Liver (tissue), 9 donors: ENCODE data around the gene MAB21L4. TPM values are rescaled to one million over a fixed set of nuclear protein-coding genes. Genes with fewer than 3 reads are reported as not detected.
A peak's percentile ranks its signal among the peaks of the same experiment; 100 is the strongest.

Experiments used
- DNase-seq: peaks from one replicate; pipeline ENCODE4 v3.0.0-alpha.2; 2017; ENCODE audit warnings: low spot score
- H3K27ac ChIP-seq, 2 donors: one replicate each; pipeline ENCODE4 v1.7.0; 2013; ENCODE audit warnings: inconsistent platforms in 2 of 2, low read length in 2 of 2, control low read depth in 1 of 2, low read depth in 1 of 2, mild to moderate bottlenecking in 1 of 2
- H3K27me3 ChIP-seq, 4 donors: one replicate each; pipeline versions ENCODE4 v1.6.1 to v1.7.0; 2013; ENCODE audit warnings: low read length in 3 of 4, inconsistent platforms in 1 of 4, mild to moderate bottlenecking in 1 of 4, moderate library complexity in 1 of 4; ENCODE audit not compliant: control insufficient read depth in 4 of 4, insufficient read depth in 4 of 4
- H3K36me3 ChIP-seq, 4 donors: one replicate each; pipeline versions ENCODE4 v1.6.1 to v1.7.0; 2013; ENCODE audit warnings: low read length in 3 of 4, mild to moderate bottlenecking in 3 of 4, low read depth in 1 of 4, moderate library complexity in 1 of 4; ENCODE audit not compliant: control insufficient read depth in 4 of 4, insufficient read depth in 3 of 4
- H3K4me1 ChIP-seq, 4 donors: one replicate each; pipeline versions ENCODE4 v1.6.1 to v1.7.0; 2013; ENCODE audit warnings: low read length in 3 of 4, mild to moderate bottlenecking in 3 of 4, moderate library complexity in 1 of 4; ENCODE audit not compliant: control insufficient read depth in 4 of 4, insufficient read depth in 4 of 4
- H3K4me3 ChIP-seq, 3 donors: one replicate each; pipeline versions ENCODE4 v1.6.1 to v1.7.0; 2013; ENCODE audit warnings: low read length in 3 of 3, control low read depth in 1 of 3, low read depth in 1 of 3, mild to moderate bottlenecking in 1 of 3
- H3K9ac ChIP-seq, 2 donors: one replicate each; pipeline ENCODE4 v1.7.0; 2013; ENCODE audit warnings: low read length in 2 of 2, mild to moderate bottlenecking in 2 of 2, moderate library complexity in 2 of 2, control low read depth in 1 of 2, low read depth in 1 of 2
- H3K9me3 ChIP-seq, 4 donors: one replicate each; pipeline versions ENCODE4 v1.6.1 to v1.7.0; 2013; ENCODE audit warnings: low read length in 3 of 4; ENCODE audit not compliant: control insufficient read depth in 4 of 4
- ATF3 ChIP-seq: IDR thresholded peaks from 2 replicates; pipeline ENCODE4 v1.6.1; 2016; ENCODE audit warnings: antibody characterized with exemption
- CTCF ChIP-seq: fragments of 150-350 bp; IDR thresholded peaks from 2 replicates; pipeline ENCODE4 v1.5.1; 2017; ENCODE audit warnings: improper control_type of control experiment, low read depth, low read length; ENCODE audit not compliant: missing input control
- EGR1 ChIP-seq, 2 donors: IDR thresholded peaks; 2 replicates each; pipeline ENCODE4 v1.6.1; 2016 to 2018; ENCODE audit warnings: antibody characterized with exemption in 2 of 2, low read depth in 2 of 2
- FOXA1 ChIP-seq: IDR thresholded peaks from 2 replicates; pipeline ENCODE4 v1.6.1; 2016; ENCODE audit warnings: antibody characterized with exemption
- FOXA2 ChIP-seq: IDR thresholded peaks from 2 replicates; pipeline ENCODE4 v1.6.1; 2016; ENCODE audit warnings: antibody characterized with exemption
- GABPA ChIP-seq, 2 donors: IDR thresholded peaks in 1 of 2; conservative IDR thresholded peaks in 1 of 2; 2 replicates each; pipeline ENCODE4 v1.6.1; 2016; ENCODE audit warnings: antibody characterized with exemption in 2 of 2, mild to moderate bottlenecking in 1 of 2, moderate library complexity in 1 of 2
- HNF4A ChIP-seq, 2 donors: conservative IDR thresholded peaks; 2 replicates each; pipeline ENCODE4 v1.6.1; 2016; ENCODE audit warnings: antibody characterized with exemption in 2 of 2, mild to moderate bottlenecking in 2 of 2
- HNF4G ChIP-seq: IDR thresholded peaks from 2 replicates; pipeline ENCODE4 v1.6.1; 2016; ENCODE audit warnings: antibody characterized with exemption
- JUND ChIP-seq, 2 donors: IDR thresholded peaks; 2 replicates each; pipeline ENCODE4 v1.6.1; 2016; ENCODE audit warnings: antibody characterized with exemption in 2 of 2
- MAX ChIP-seq: IDR thresholded peaks from 2 replicates; pipeline ENCODE4 v1.6.1; 2016; ENCODE audit warnings: antibody characterized with exemption
- NR2F2 ChIP-seq: IDR thresholded peaks from 2 replicates; pipeline ENCODE4 v1.6.1; 2016; ENCODE audit warnings: antibody characterized with exemption
- RAD21 ChIP-seq, 2 donors: IDR thresholded peaks; 2 replicates each; pipeline ENCODE4 v1.6.1; 2016; ENCODE audit warnings: antibody characterized with exemption in 2 of 2, mild to moderate bottlenecking in 2 of 2
- REST ChIP-seq: IDR thresholded peaks from 2 replicates; pipeline ENCODE4 v1.6.1; 2016; ENCODE audit warnings: antibody characterized with exemption, mild to moderate bottlenecking
- RXRA ChIP-seq, 2 donors: IDR thresholded peaks; 2 replicates each; pipeline ENCODE4 v1.6.1; 2017 to 2018; ENCODE audit warnings: antibody characterized with exemption in 2 of 2, mild to moderate bottlenecking in 1 of 2
- SP1 ChIP-seq: IDR thresholded peaks from 2 replicates; pipeline ENCODE4 v1.6.1; 2018; ENCODE audit warnings: antibody characterized with exemption, mild to moderate bottlenecking
- TAF1 ChIP-seq: conservative IDR thresholded peaks from 2 replicates; pipeline ENCODE4 v1.6.1; 2016; ENCODE audit warnings: antibody characterized with exemption, mild to moderate bottlenecking
- YY1 ChIP-seq: IDR thresholded peaks from 2 replicates; pipeline ENCODE4 v1.6.1; 2016; ENCODE audit warnings: antibody characterized with exemption, mild to moderate bottlenecking
- ZBTB33 ChIP-seq: IDR thresholded peaks from 2 replicates; pipeline ENCODE4 v1.6.1; 2016; ENCODE audit warnings: antibody characterized with exemption
- WGBS: extraction: QIAGEN DNeasy Blood & Tissue Kit; methylation state at CpG from one replicate; pipeline ENCODE4 v1.1.7; 2013; 5-methylcytosine and 5-hydroxymethylcytosine counted together
- polyA plus RNA-seq, 2 donors: library from polyadenylated mRNA; stranded (reverse) in 1 of 2; unstranded in 1 of 2; fragments of 200-250 nt in 1 of 2; fragments of >200 nt in 1 of 2; fragmentation: Nextera tagmentation in 1 of 2; extraction: Ambion mirVana in 1 of 2; gene quantifications; one replicate each; pipeline versions ENCODE4 v1.2.1 to v1.2.3, GENCODE V29; 2013 to 2015
- total RNA-seq, 2 donors: library from RNA; depleted of rRNA; stranded (reverse); fragments of >200 nt; gene quantifications; one replicate each; pipeline ENCODE4 v1.2.3, GENCODE V29; 2014
- donor health status: healthy.
- donor health status: healthy.
- donor health status: healthy.
- donor health status: healthy.
- donor health status: healthy.

MAB21L4 gene
- total and polyA plus RNA-seq, 4 donors = 0.59 to 8.8 (median 1.1) TPM

DNA sequence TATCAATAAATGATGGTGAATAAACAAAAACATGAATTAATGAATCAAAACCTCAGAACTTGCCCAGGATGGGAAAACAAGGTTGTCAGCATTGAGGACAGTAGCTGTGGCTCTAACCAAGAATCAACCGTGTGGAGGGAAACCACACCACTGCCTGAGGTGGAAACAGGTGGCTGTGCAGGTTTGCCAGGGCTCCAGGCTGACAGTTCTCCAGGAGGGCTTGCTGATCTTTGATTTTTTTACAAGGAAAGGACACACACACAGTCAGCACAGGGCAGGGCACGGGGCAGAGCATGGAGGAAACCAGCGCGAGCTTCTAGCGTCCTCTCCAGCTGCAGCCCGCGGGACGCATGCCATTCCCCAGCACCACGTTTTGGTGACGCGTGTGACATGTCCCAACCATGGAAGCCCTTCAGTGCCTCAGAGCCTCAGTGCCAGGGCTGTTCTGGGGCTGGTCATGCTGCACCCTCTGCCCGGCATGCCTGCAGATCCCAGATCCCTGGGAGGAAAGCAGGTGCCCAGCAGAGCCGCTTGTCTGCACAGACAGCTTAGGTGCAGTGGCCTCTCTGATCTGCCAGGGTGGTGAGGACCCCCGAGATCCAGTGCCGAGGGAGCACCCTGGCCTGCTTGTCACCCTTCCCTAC, 43.2 kb downstream of the MAB21L4 start:
- Histone ChIP-seq H3K9me3 (no peaks in the 10 kb centered on the region), H3K36me3 (no peaks in the 10 kb centered on the region), H3K27me3 (no peaks in the 10 kb centered on the region), H3K27ac (no peak overlapping the region), H3K4me1 (peaks cover 10 to 40% (median 29%) of the 10 kb centered on the region in 4 donors), H3K4me3 (no peak overlapping the region), H3K9ac (no peak overlapping the region)
- no peak for DNase-seq
- 92% methylated on average over 15 of the region's 15 CpGs for WGBS
- TF ChIP-seq FOXA1 (no peak), MAX (no peak), RAD21 (IDR thresholded peaks at IDR 0.05) (no peak)

GRCh38 chr2:240851078-240851991, 44.6 kb downstream of the MAB21L4 start:
- H3K4me3 ChIP-seq = no peak overlapping the region
- peaks cover 14 to 40% (median 27%) of the 10 kb centered on the region in 4 donors for H3K4me1 ChIP-seq
- H3K9ac ChIP-seq = no peak overlapping the region
- TF ChIP-seq FOXA1 (no peak), TAF1 (no peak), SP1 (peak; percentile 24), NR2F2 (peak; percentile 91), ATF3 (no peak), ZBTB33 (no peak), MAX (no peak), HNF4A (conservative IDR thresholded peaks at IDR 0.05) (peak in 1 of 2 donors; percentile 12), RXRA (IDR thresholded peaks at IDR 0.05) (peak in 1 of 2 donors; percentile 47), FOXA2 (no peak), YY1 (no peak), REST (no peak), CTCF (peak; percentile 99), GABPA (IDR thresholded peaks at IDR 0.05 in 1 of 2, conservative IDR thresholded peaks at IDR 0.05 in 1 of 2) (no peak), EGR1 (IDR thresholded peaks at IDR 0.05; ENCODE audit: low read depth in 2 of 2) (no peak), RAD21 (IDR thresholded peaks at IDR 0.05) (peak; percentile 95 to 98), JUND (IDR thresholded peaks at IDR 0.05) (no peak), HNF4G (no peak)
- WGBS = 25% methylated on average over 33 of the region's 33 CpGs
- H3K27ac ChIP-seq = no peak overlapping the region
- H3K36me3 ChIP-seq = no peaks in the 10 kb centered on the region
- no peaks in the 10 kb centered on the region for H3K27me3 ChIP-seq
- H3K9me3 ChIP-seq = no peaks in the 10 kb centered on the region
- peak; percentile 86 for DNase-seq
